GM12874 (cell line): ENCODE data around the gene ZNF414.

ENCODE experiments used
- TF ChIP-seq, protein P1 (sequence below): IDR thresholded peaks from 2 replicates; pipeline ENCODE4 v1.5.1; 2011; ENCODE audit warnings: low read depth, mild to moderate bottlenecking, control low read depth, low read length, moderate library complexity; ENCODE audit not compliant: insufficient read depth

ZNF414 gene

DNA sequence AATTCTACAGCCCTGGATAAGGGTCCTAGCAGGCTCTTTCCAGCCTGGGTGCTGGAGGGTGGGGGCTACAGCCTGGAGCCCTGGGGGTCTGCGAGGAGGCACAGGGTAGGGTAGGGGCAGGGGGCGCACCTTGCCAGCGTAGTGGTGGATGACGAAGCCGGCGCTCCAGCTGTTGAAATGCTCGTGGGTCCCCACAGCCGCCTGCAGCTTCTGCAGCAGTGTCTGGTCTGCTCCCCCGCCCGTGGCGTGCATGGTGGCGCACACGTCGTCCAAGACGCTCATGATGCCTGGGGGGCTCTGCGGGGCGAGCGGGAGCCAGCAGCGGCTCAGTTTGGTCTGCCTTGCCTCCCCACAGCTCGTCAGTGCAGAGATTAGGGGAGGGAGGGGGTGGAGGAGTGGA is 30.2 kb upstream of the ZNF414 start:
- TF ChIP-seq, protein P1, sequence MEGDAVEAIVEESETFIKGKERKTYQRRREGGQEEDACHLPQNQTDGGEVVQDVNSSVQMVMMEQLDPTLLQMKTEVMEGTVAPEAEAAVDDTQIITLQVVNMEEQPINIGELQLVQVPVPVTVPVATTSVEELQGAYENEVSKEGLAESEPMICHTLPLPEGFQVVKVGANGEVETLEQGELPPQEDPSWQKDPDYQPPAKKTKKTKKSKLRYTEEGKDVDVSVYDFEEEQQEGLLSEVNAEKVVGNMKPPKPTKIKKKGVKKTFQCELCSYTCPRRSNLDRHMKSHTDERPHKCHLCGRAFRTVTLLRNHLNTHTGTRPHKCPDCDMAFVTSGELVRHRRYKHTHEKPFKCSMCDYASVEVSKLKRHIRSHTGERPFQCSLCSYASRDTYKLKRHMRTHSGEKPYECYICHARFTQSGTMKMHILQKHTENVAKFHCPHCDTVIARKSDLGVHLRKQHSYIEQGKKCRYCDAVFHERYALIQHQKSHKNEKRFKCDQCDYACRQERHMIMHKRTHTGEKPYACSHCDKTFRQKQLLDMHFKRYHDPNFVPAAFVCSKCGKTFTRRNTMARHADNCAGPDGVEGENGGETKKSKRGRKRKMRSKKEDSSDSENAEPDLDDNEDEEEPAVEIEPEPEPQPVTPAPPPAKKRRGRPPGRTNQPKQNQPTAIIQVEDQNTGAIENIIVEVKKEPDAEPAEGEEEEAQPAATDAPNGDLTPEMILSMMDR, result no peak

DNA sequence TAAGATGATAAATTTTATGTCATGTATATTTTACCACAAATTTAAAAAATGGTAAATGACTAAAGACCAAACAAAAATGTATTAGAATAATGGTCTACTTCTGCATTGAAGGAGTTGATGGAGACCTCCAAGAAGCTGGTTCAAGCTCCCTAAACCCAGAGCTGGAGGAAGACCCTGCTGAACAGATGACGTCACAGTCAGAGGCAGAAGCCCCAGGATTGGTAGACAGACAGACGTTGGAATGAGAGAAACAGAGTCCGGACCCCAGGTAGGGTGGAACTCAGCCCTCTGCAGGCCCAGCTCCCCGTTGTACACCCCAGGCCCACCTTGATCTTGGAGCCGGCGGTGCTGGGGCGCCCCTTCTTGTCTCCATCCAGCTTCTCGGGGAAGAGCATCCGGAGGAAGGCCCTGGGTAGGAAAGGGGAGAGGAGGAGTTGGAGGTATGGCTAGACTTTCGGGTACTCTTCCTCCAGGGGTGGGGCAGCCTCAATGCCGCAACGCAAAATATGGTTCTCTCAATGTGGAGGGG is 25.7 kb upstream of the ZNF414 start:
- TF ChIP-seq, protein P1, result no peak

- TF ChIP-seq, protein P1, result no peak
Observed at GRCh38 chr19:8537099-8537498, 23.1 kb upstream of the ZNF414 start.

- TF ChIP-seq, protein P1, result no peak
Observed at GRCh38 chr19:8536282-8536681, 22.3 kb upstream of the ZNF414 start.

DNA sequence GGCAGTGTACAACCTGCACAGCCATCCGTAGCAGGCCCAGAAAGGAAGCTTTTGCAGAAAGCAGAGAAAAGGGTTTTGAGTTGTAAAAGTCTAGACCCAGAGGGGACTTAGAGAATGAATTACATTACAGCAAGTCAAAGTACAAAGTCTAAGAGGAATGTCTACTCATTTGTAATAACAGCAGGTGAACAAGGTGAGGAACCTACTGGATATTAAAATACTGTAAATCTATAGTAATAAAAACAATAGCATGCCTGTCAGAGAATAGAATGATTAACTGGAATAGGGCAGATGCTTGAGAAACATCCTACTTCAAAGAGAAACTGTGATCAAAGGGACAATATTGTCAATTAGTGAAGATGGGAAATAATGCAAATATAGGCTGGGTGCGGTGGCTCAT is 18.3 kb upstream of the ZNF414 start:
- TF ChIP-seq, protein P1, result no peak

- TF ChIP-seq, protein P1, result no peak
Observed at GRCh38 chr19:8531470-8531869, 17.5 kb upstream of the ZNF414 start.

DNA sequence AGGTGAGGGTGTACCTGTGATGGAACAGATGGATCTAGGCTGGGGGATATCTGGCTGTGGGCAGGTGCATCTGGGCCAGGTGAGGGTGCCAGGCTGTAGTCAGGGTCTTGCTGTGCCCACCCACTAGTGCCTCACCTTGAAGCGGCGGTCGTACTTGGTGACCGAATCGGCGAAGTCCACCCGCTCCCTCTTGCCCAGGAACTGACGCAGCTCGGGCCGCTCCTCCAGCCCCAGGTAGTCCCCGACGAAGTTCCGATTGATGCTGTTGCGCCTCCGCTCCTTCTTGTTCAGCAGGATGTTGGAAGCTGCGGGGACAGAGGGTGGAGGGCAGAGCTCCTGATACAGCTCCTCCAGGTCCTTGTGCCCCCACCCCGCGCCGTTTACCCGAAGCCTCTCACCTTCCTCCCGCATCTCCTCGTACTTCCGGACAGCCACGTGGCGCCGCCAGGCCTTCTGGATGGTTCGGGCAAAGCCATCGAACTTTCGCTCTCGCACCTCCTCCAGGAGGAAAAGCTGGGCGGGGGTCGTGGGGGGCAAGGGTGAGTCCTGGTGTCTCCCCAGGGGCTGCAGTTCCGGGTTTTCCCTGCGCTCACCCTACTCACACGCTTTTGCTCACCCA is 16.2 kb upstream of the ZNF414 start:
- TF ChIP-seq, protein P1, result no peak
